Measurements from ENCODE around the gene ANXA2R. TPM values are rescaled to one million over a fixed set of nuclear protein-coding genes. Genes with fewer than 3 reads are reported as not detected.

The ANXA2R gene
- total RNA-seq, 2 experiments from 2014 or later, result 11.4 to 13.5 TPM

- Histone ChIP-seq H2AFZ (ENCODE audit: low read length) (peak overlapping the region; percentile 76; the same call in 1 of the 2 replicates), H3K4me1 (ENCODE audit: insufficient read depth, low read length, poor library complexity, severe bottlenecking) (peaks cover 44% of the 10 kb centered on the region), H3K9me2 (ENCODE audit: insufficient read depth, low read length) (no peaks in the 10 kb centered on the region), H3K4me2 (ENCODE audit: low read length) (peak overlapping the region; percentile 95), H3K36me3 (ENCODE audit: insufficient read depth, low read length) (no peaks in the 10 kb centered on the region), H3K27ac (ENCODE audit: low read depth, low read length, poor library complexity, severe bottlenecking) (peak overlapping the region; percentile 95), H4K20me1 (ENCODE audit: insufficient read depth, low read length) (no peaks in the 10 kb centered on the region), H3K4me3 (ENCODE audit: low read depth, low read length, poor library complexity, severe bottlenecking) (peak overlapping the region; percentile 70), H3K9me3 (ENCODE audit: low read length) (no peaks in the 10 kb centered on the region), H3K79me2 (ENCODE audit: insufficient read depth, low read depth, low read length) (peaks cover 19% of the 10 kb centered on the region; the same call in 1 of the 2 replicates)
- no peak for TF ChIP-seq EZH2phosphoT487 (IDR thresholded peaks at IDR 0.05; ENCODE audit: borderline replicate concordance, low read depth, low read length)
- TF ChIP-seq CTCF (conservative IDR thresholded peaks at IDR 0.05; ENCODE audit: low read length), result no peak
- ChIA-PET CTCF (ENCODE audit: unreplicated experiment) (interaction anchor here (0.9 kb wide), 1 partner anchor 19 kb away, joined by 4 read pairs; no protein-coding TSS in a partner anchor), POLR2A (interaction anchor here (0.6 to 2.2 kb wide), 4 partner anchors 19 to 61 kb away, joined by 3 to 19 read pairs (median 8); no protein-coding TSS in a partner anchor)
- DNase-seq (ENCODE audit: low spot score), result no peak
- no TSS peak for BruUV-seq (replicated peaks)
- intact Hi-C loops (cut with micrococcal nuclease; ENCODE audit: unreplicated experiment), result no loop called here
Observed at GRCh38 chr5:43039152-43039470, 1.0 kb downstream of the ANXA2R start.

- Histone ChIP-seq H3K4me1 (ENCODE audit: insufficient read depth, low read length, poor library complexity, severe bottlenecking) (peaks cover 44% of the 10 kb centered on the region), H3K4me2 (ENCODE audit: low read length) (peak overlapping the region; percentile 95), H4K20me1 (ENCODE audit: insufficient read depth, low read length) (no peaks in the 10 kb centered on the region), H3K9me2 (ENCODE audit: insufficient read depth, low read length) (no peaks in the 10 kb centered on the region), H3K9me3 (ENCODE audit: low read length) (no peaks in the 10 kb centered on the region), H2AFZ (ENCODE audit: low read length) (0 out of 2 replicates have a peak overlapping the region, but pooled peaks have one; percentile 1), H3K36me3 (ENCODE audit: insufficient read depth, low read length) (no peaks in the 10 kb centered on the region), H3K27ac (ENCODE audit: low read depth, low read length, poor library complexity, severe bottlenecking) (peak overlapping the region; percentile 17), H3K4me3 (ENCODE audit: low read depth, low read length, poor library complexity, severe bottlenecking) (peak overlapping the region; percentile 70), H3K79me2 (ENCODE audit: insufficient read depth, low read depth, low read length) (peaks cover 19% of the 10 kb centered on the region; the same call in 1 of the 2 replicates)
- BruUV-seq (replicated peaks), result no TSS peak
- POLR2A ChIA-PET, result interaction anchor here (0.6 to 2.2 kb wide), 6 partner anchors 12 to 60 kb away, joined by 3 to 19 read pairs (median 4); no protein-coding TSS in a partner anchor
- CTCF ChIA-PET (ENCODE audit: unreplicated experiment), result interaction anchor here (0.6 to 1.1 kb wide), 3 partner anchors 8 to 19 kb away, joined by 3 to 4 read pairs (median 4); no protein-coding TSS in a partner anchor
- intact Hi-C loops (cut with micrococcal nuclease; ENCODE audit: unreplicated experiment), result no loop called here
- TF ChIP-seq EZH2phosphoT487 (IDR thresholded peaks at IDR 0.05; ENCODE audit: borderline replicate concordance, low read depth, low read length) (no peak), CTCF (conservative IDR thresholded peaks at IDR 0.05; ENCODE audit: low read length) (no peak)
- DNase-seq (ENCODE audit: low spot score), result peak; percentile 27
Observed at GRCh38 chr5:43038496-43038989, 1.6 kb downstream of the ANXA2R start.
